ENCODE results near the gene CNNM1.

The CNNM1 gene

DNA sequence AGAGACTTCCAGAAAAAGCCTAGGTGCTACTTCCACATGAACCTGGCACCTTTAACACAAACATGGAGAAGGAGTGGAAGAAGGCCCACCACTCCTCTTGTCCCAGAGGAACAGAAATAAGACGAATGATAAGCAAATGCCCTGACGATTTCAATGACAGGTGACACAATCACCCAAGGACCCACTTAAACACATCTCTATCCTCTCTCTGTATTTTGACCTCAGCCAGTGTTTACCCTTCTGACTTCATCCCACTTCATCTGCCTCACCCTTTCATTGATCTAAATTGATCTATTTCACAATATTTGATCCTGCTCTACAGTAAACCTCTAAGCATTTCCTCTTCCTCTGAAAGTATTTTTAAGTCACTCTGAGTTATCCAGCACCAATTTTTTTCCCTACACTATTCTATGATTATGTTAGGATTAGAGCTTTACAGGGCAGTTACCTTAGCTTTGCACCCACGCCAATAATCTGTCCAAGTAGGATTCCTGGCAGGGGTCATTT lies 92.1 kb downstream of the CNNM1 start:
- DNase-seq (ENCODE audit: low spot score), result no peak

DNA sequence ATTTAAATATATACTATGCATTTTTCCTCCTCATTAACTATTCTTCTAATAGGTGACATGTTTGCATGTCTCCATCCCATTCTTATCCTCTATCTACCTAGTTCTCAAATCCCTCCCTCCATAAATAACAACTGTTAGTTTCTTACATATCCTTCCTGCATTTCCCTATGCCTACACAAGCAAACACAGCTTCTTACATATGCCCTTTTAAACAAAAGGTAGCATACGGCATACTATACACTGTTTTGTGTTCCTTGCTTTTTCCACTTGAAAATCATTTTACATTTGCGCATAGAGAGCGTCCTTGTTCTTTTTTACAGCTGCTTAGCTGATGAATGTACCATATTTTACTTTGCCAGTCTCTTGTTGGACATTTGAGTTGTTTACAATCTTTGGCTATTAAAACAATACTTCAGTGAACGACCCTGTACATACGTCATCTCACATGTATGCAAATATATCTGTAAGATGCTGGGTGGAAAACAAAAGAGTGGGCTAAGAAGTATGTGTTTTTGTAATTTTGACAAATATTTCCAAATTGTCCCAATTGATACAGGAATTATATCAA lies 93.5 kb downstream of the CNNM1 start:
- DNase-seq (ENCODE audit: low spot score), result no peak

DNA sequence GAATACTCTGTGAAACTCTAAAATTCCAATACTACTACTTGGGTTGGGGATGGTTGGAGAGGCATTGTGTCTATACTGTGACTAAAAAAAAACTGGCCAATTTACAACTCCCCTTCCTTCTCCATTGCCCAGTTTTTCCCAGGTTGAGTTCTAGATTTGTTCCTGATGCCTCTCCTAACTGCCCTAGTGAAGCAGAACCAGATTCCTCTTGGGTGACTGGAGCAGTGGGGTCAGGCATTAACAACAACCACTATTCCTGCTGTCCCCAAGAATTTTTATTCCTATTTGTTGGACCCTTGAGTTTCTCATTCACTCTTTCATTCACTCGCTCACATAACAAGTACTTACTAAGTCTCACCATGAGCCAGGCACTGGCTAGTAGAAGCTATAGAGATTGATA lies 95.5 kb downstream of the CNNM1 start:
- no peak for DNase-seq (ENCODE audit: low spot score)

DNA sequence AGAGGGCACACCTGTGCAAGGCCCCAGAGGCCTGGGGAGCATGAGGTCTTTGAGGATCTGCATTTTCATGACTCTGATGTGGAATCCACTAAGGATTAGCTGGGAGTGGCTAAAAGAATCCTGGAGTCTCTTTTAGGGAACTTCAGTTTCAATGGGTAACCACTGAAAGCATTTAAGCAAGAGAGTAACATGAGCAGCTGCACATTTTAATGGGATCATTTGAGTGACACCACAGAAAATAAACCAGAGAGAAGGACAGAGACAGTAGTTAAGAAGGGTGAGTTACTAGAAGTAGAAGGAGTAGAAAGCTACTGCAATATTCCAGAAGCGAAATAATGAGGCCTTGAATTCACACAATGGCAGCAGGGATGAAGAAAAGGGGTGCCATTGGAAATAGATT lies 96.0 kb downstream of the CNNM1 start:
- DNase-seq (ENCODE audit: low spot score), result no peak

DNA sequence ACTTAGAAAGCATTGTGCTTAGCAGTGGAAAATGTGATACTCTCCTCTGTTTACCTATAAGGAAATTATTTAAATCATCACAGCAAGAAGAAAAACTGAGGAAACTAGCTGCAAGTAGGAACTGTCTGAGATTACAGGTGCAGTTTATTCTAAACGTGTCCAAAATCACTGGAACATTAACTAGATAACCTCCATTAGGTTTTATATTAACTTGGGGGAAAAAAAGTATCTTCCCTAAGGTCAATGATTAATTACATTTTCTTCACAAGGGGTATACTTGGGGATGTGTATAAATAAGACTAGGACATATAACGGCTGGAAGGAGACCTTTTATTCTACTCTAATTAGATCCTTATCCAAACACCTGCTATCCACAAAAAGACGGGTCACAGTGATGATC lies 97.5 kb downstream of the CNNM1 start:
- DNase-seq (ENCODE audit: low spot score), result no peak

DNA sequence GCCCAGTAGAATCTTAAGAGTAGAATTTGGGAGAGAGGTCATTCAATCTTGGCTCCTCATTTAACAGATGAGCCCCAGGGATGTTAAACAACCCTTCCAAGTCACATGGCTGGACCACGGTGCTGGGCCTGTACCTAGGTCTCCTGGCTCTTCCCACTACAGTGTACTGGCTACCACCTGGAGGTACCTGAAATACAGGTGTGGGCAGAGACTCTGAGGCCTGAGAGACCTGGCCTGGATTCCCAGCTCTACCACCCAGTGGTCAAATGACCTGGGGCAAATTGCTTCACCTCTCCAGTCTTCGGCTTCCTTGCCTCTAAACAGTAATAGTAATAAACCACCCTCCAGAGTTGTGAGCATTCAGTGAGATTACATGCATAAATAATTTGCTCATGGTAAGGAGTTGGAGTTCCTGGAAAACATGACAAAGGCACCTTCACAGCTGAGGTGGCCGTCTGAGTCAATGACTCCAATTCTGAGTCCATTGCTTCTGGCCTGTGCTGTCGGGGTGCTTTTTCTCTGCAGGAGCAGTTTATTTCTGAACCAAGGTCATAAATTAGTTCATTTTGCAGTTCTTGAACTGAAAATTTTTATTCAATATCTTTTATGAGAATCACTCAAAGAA lies 98.5 kb downstream of the CNNM1 start:
- DNase-seq (ENCODE audit: low spot score), result no peak

DNA sequence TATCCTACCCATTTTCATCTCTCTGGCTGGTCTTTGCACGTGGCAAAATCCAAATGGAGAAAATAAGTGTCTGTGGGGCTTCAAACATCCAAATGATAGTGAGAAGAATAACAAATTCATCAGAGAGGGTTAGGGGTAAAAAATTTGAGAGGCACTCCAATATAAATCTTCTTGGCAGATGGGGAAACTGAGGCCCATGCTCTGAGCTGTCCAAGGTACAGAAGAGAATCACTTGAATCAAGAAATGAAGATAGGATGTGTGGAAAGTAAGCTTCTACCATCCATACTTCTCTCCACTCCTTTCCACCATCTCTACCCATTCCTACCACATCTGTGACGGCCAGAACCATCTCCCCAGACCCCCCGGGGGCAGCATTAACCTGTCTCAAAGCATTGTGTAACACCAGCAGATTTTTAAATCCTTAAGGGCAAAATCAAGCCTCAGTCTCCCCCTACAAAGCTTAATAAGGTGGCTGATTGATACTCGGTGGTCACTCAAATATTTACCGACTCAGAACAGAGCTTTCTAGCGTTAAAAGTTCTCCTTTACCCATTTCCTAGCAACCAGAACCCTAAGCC lies 100.5 kb downstream of the CNNM1 start:
- no peak for DNase-seq (ENCODE audit: low spot score)

DNA sequence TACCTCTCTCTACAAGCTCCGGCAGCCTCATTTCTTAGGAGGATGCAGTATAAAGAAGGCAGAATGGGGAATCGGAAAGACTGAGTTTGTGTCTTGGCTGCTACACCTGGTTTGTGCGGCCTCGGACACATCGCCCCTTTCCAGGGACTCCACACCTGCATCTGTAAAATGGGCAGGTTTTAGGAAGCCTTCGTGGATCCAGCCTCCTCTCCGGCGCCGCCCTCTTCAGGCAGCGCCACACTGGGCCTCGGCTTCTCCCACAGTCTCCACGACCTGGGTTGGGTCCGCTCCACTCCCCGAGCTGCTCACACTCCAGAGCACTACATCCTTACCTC lies 100.9 kb downstream of the CNNM1 start:
- peak; percentile 15 for DNase-seq (ENCODE audit: low spot score)

DNA sequence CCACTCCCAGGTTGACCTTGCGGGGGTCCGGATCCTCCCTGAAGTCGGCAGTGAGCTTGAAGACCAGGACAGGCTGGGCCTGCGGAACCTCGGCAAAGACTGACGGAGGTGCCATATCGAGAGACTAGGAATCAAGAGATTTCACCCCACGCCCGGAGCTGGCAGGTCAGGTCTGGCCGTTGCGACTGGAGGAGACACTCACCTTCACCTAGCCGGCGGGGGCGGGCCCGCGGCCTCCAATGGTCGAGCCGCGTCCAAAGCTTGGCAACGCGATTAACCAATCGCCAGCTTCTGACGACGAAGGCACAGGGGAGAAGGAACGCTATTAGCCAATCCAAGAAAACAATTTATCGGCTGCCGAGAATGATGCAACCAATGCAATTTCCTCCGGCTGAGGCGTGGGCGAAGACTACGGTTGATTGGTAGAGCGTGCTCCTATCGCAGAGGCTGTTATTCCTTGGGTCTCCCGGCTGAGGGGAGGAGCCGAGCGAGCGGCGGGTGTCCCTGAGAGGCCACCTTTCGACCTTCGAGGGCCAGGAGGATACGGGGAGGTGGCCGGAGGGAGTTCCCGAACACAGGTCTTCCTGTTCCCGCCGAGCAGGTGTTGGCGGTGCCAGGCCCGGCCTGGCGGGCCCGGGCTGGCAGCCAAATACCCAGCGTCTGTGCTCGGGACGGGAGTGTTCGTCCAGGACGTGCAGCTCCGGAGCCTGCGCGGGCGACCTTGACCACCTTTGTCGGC lies 101.5 kb downstream of the CNNM1 start, which contains the start of gene GOT1:
TSS of gene GOT1 (minus strand) at position 174 of the 739 bp plus-strand sequence. CDS start at position 115, 59 bp downstream.
- DNase-seq (ENCODE audit: low spot score), result peak; percentile 100

DNA sequence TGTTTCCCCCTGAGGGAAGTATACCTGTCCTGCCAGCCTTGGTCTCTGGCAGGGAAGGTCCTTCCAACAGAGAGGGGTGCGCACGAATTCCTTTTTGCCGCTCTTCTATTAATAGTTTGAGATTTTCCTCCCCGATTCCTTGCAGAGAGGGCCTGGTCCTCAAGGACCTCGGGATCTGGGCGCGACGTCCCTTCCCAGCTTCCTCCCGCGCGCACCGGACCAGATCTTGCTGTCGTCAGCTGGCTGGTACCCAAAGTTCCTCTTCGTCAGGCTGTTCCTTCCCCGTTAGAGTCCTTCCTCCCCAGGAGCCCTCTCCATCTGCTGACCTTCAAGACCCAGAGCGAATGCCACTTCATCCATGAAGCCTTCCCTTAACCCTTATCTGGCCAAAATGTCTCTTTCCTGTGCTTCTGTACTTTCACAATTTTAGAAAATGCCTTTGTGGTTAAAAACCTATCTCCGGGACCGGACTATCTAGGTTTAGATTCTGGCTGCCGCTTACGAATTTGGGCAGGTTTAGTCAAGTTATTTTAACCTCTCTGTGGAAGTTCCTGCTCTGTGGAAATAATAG lies 102.1 kb downstream of the CNNM1 start:
- peak; percentile 39 for DNase-seq (ENCODE audit: low spot score)

DNA sequence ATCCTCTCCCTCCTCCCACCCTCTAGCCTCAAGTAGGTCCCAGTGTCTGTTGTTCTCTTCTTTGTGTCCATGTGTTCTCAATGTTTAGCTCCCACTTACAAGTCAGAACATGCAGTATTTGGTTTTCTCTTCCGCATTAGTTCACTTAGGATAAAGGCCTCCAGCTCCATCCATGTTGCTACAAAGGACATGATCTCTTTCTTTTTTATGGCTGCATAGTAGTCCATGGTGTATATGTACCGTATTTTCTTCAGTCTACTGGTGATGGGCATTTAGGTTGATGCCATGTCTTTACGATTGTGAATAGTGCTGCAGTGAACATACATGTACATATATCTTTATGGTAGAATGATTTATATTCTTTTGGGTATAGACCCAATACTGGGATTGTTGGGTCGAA lies 102.9 kb downstream of the CNNM1 start:
- DNase-seq (ENCODE audit: low spot score), result no peak

DNA sequence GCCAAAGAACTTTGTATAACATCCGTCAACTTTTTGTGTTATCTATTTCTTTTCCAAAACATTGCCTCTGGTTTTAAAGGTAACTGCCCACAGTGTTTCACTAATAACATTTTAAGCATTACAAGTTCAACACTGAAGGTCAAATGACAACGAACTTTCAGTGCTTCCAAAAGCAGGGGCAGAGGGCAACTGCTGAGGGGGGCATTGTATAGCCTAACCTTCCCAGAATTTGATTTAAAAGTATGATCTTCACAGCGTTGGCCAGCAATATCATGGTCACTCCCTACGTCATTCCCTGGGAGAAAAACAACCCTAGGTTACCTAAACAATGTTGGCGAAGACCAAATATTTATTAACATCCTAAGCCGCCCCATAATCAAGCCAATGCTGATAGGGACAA lies 103.7 kb downstream of the CNNM1 start:
- DNase-seq (ENCODE audit: low spot score), result no peak

DNA sequence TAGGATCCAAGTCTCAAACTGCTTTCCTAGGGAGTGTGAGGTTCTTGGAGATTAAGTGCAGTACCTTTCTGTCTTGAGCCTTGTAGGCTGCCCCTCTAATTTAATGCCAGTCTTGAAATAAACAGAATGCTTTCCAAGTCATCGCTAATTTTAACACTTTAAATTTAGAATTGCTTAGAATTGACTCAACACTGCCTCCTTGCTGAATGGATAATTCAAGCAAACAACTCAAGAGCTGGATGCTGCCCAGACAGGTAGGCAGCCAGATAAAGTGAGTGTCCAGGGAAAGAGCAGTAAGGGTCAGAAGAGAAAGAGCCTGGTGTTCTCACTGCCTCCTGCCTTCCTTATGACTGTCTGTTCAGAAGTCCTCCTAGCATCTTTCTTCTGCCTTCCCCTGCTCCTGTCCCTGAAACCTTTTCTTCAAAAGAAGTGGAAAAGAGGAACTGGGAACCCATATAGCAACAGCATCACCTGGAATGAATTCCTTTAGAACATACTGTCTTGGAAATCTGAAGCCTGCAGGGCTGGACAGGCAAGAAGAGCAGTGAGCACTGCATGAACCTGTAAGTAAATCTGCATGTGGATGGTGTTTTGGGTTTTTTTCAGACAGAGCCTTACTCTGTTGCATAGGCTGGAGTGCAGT lies 104.3 kb downstream of the CNNM1 start:
- DNase-seq (ENCODE audit: low spot score), result no peak

DNA sequence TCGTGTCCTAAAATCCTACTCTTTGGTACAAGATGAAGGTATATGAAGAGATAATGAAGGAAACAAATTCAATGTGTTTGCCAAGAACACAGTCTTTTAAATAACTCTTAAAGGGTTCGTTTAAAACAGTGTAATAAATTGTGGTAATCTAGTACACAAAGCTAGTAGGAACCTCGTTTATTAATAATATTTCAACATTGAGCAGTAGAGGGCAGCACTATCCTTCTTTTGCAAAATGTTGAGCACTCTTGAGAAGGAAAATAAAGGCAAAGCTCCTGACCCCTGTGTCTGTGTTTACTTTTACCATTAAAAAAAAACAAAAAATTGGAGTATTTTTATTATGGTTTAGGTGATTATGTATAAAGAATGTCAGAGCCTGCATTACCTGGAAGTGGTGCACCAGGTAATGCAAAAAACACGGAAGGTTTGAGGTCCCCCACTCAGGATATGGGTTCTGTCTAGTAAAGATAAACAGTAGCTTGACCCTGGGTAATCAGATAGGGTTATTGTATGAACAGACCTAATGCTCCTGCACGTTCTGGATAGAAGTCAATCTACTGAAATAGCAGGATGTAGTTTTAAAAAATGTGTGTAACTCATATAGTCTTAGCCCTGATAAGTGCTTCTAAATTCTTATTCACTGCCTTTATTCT lies 107.0 kb downstream of the CNNM1 start:
- peak; percentile 45 for DNase-seq (ENCODE audit: low spot score)

DNA sequence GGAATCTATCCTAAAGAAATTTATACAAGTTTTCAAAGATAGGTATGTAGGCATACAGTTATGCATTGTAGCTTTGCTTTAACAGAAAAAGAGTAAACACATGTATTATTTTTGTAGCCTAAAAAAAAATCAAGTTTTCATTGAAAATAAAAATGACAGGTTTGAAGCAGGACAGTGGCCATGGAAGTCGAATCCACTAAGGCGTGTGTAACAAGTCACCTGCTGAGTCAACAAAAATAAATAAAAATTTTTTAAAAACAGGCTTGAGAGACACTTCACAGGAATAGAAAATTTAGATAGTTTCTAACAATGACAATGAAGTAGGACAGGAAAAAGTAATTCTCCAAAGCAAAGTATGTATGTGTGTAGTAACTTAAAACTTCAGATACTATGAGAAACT lies 109.7 kb downstream of the CNNM1 start:
- DNase-seq (ENCODE audit: low spot score), result no peak

DNA sequence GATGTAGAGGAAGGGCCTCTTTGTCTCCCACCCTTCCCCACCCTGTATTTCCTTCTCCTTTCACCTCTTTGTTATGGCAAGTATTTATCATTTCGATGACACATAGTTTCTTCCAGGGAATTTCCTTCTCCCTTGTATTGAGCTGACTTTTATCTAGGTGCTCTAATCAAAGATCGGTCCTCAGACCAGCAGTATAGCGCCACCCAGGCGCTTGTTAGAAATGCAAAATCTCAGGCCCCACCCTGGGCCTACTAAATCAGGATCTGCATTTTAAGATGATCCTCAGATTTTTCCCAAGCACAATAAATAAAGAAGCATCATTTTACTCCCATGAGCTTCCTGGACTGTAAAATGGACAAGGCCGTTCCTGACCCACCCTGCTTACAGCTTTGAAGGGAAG lies 113.2 kb downstream of the CNNM1 start:
- no peak for DNase-seq (ENCODE audit: low spot score)

DNA sequence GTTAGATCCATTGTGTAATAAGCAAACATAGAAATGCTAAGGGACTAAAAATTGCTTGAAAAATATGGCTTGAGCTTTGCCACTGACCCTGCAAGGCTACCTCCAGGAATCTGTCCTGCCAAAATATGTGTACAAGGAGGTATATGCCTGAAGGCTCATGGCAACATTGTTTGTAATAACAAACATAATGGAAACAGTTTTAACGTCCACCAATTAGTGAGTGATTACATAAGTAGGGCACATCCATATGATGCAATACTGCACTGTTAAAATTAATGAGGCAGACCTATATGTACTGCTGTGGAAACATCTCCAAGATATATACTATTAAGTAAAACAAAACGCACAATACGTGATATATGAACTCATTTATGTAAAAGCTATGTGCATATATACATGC lies 114.3 kb downstream of the CNNM1 start:
- DNase-seq (ENCODE audit: low spot score), result no peak

Measured in AG08395 (cell line).